Measurements from ENCODE around the gene SDHAF2.
"Not testable (repeated sequence)": the region's sequence is repeated elsewhere in the genome, so short reads cannot be mapped to it uniquely, and the experiment has no call there.

The SDHAF2 gene

DNA sequence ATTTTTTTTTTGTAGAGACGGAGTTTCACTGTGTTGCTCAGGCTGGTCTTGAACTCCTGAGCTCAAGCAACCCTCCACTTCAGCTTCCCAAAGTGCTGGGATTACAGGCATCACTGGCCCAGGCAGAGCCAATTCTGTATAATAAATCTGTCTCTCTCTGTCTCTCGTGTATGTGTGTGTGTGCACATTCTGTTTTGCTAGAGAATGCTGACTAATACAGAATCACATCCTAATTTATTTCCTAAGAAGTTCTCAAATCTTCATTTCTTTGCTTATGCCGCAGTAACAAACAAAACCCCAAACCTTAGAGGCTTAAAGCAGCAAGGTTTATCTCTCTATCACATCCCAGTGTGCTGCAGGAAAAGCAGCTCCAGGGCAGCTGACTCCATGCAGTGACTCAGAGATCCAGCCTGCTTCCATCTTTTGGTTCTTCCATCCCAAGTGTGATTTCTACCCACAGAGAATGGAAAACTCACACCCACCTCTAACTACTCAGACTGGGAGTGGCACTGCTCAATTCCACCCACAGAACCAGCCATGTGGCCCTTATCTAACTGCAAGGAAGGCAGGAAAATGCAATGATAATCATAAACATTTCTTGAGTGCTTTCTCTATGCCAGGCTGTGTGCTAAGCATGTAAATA is 43.6 kb downstream of the SDHAF2 start:
- no peak for DNase-seq (ENCODE audit: low spot score in 2 of 2)
- no peaks in the 10 kb centered on the region for H3K9me3 ChIP-seq
- H3K27me3 ChIP-seq (ENCODE audit: low read depth) = peaks cover 6% of the 10 kb centered on the region
- H3K4me1 ChIP-seq = no peaks in the 10 kb centered on the region
- H3K36me3 ChIP-seq (replicated peaks) = 0 out of 2 replicates have a peak, but pooled peaks cover 2% of the 10 kb centered on the region
- in situ Hi-C loops (cut with MboI; ENCODE audit: low sequenced_read_pairs) = loop anchor here (10.0 kb wide), 1 partner anchor 161 kb away; no protein-coding TSS in a partner anchor
- H3K4me3 ChIP-seq = no peak overlapping the region

GRCh38 chr11:61474013-61474643 is 44.2 kb downstream of the SDHAF2 start:
- H3K36me3 ChIP-seq (replicated peaks) = 0 out of 2 replicates have a peak, but pooled peaks cover 2% of the 10 kb centered on the region
- no peak for DNase-seq (ENCODE audit: low spot score in 2 of 2)
- H3K4me1 ChIP-seq = no peaks in the 10 kb centered on the region
- H3K27me3 ChIP-seq (ENCODE audit: low read depth) = peaks cover 13% of the 10 kb centered on the region
- in situ Hi-C loops (cut with MboI; ENCODE audit: low sequenced_read_pairs) = loop anchor here (10.0 kb wide), 1 partner anchor 161 kb away; no protein-coding TSS in a partner anchor
- no peak overlapping the region for H3K4me3 ChIP-seq
- no peaks in the 10 kb centered on the region for H3K9me3 ChIP-seq

- in situ Hi-C loops (cut with MboI; ENCODE audit: low sequenced_read_pairs) = loop anchor here (5.0 to 10.0 kb wide), 2 partner anchors 47 to 159 kb away; no protein-coding TSS in a partner anchor
These were observed 45.5 kb downstream of the SDHAF2 start for GRCh38 chr11:61475433-61475832.

GRCh38 chr11:61476371-61476770 is 46.4 kb downstream of the SDHAF2 start:
- in situ Hi-C loops (cut with MboI; ENCODE audit: low sequenced_read_pairs) = loop anchor here (5.0 to 10.0 kb wide), 2 partner anchors 46 to 158 kb away; no protein-coding TSS in a partner anchor
- no peak overlapping the region for H3K4me3 ChIP-seq
- peaks cover 29% of the 10 kb centered on the region for H3K27me3 ChIP-seq (ENCODE audit: low read depth)
- DNase-seq (ENCODE audit: low spot score in 2 of 2) = no peak
- H3K4me1 ChIP-seq = no peaks in the 10 kb centered on the region
- H3K36me3 ChIP-seq (replicated peaks) = 0 out of 2 replicates have a peak, but pooled peaks cover 2% of the 10 kb centered on the region
- H3K9me3 ChIP-seq = no peaks in the 10 kb centered on the region

More at GRCh38 chr11:61475433-61475832, 45.5 kb downstream of the SDHAF2 start:
- H3K27me3 ChIP-seq (ENCODE audit: low read depth) = peaks cover 20% of the 10 kb centered on the region
- H3K4me3 ChIP-seq = no peak overlapping the region
- H3K9me3 ChIP-seq = no peaks in the 10 kb centered on the region
- no peak for DNase-seq (ENCODE audit: low spot score in 2 of 2)
- H3K4me1 ChIP-seq = no peaks in the 10 kb centered on the region
- 0 out of 2 replicates have a peak, but pooled peaks cover 2% of the 10 kb centered on the region for H3K36me3 ChIP-seq (replicated peaks)

GRCh38 chr11:61477126-61477525 is 47.2 kb downstream of the SDHAF2 start:
- DNase-seq (ENCODE audit: low spot score in 2 of 2) = no peak
- no peak overlapping the region for H3K4me3 ChIP-seq
- H3K27me3 ChIP-seq (ENCODE audit: low read depth) = peaks cover 37% of the 10 kb centered on the region
- in situ Hi-C loops (cut with MboI; ENCODE audit: low sequenced_read_pairs) = loop anchor here (5.0 to 10.0 kb wide), 2 partner anchors 45 to 158 kb away; no protein-coding TSS in a partner anchor
- no peaks in the 10 kb centered on the region for H3K9me3 ChIP-seq
- no peaks in the 10 kb centered on the region for H3K4me1 ChIP-seq
- 0 out of 2 replicates have a peak, but pooled peaks cover 2% of the 10 kb centered on the region for H3K36me3 ChIP-seq (replicated peaks)

- DNase-seq (ENCODE audit: low spot score in 2 of 2) = peak in 1 of 2 experiments; percentile 72
- H3K4me1 ChIP-seq = no peaks in the 10 kb centered on the region
- H3K4me3 ChIP-seq = no peak overlapping the region
- in situ Hi-C loops (cut with MboI; ENCODE audit: low sequenced_read_pairs) = loop anchor here (5.0 to 10.0 kb wide), 2 partner anchors 45 to 157 kb away; no protein-coding TSS in a partner anchor
- peaks cover 43% of the 10 kb centered on the region for H3K27me3 ChIP-seq (ENCODE audit: low read depth)
- H3K36me3 ChIP-seq (replicated peaks) = 0 out of 2 replicates have a peak, but pooled peaks cover 2% of the 10 kb centered on the region
- H3K9me3 ChIP-seq = no peaks in the 10 kb centered on the region
These were observed 47.8 kb downstream of the SDHAF2 start for GRCh38 chr11:61477727-61478148.

GRCh38 chr11:61479360-61480058 is 49.6 kb downstream of the SDHAF2 start:
- not testable (repeated sequence) for H3K4me3 ChIP-seq; H3K9me3 ChIP-seq; DNase-seq (ENCODE audit: low spot score in 2 of 2); H3K36me3 ChIP-seq (replicated peaks); H3K4me1 ChIP-seq
- H3K27me3 ChIP-seq (ENCODE audit: low read depth) = peaks cover 58% of the 10 kb centered on the region
- in situ Hi-C loops (cut with MboI; ENCODE audit: low sequenced_read_pairs) = loop anchor here (5.0 to 10.0 kb wide), 2 partner anchors 43 to 155 kb away; no protein-coding TSS in a partner anchor

- H3K27me3 ChIP-seq (ENCODE audit: low read depth) = peaks cover 68% of the 10 kb centered on the region
- no peaks in the 10 kb centered on the region for H3K36me3 ChIP-seq (replicated peaks)
- in situ Hi-C loops (cut with MboI; ENCODE audit: low sequenced_read_pairs) = no loop called here
- H3K4me1 ChIP-seq = no peaks in the 10 kb centered on the region
- no peak overlapping the region for H3K4me3 ChIP-seq
- DNase-seq (ENCODE audit: low spot score in 2 of 2) = no peak
- no peaks in the 10 kb centered on the region for H3K9me3 ChIP-seq
These were observed 50.5 kb downstream of the SDHAF2 start for GRCh38 chr11:61480261-61480993.

DNA sequence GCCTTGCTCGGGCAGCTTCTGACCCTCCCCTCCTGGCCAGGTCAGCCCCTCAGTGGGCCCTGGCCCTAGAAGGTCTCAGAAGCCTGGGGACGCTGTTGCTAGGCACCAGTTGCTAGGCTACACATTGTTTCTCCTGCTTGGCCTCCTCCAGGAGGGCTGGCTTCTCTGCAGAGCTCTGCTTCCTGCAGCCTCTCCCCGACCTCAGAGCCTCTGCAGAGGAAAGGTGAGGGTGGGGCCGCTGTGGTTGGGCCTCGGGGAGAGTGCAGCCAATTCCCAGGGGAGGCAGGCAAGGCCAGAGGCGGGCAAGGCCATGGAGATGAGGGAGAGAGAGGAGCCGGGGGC is 51.0 kb downstream of the SDHAF2 start:
- Histone ChIP-seq H3K27me3 (ENCODE audit: low read depth) (peaks cover 73% of the 10 kb centered on the region), H3K36me3 (replicated peaks) (no peaks in the 10 kb centered on the region), H3K9me3 (no peaks in the 10 kb centered on the region), H3K4me3 (no peak overlapping the region), H3K4me1 (no peaks in the 10 kb centered on the region)
- DNase-seq (ENCODE audit: low spot score in 2 of 2) = peak in 1 of 2 experiments; percentile 66
- in situ Hi-C loops (cut with MboI; ENCODE audit: low sequenced_read_pairs) = no loop called here

DNA sequence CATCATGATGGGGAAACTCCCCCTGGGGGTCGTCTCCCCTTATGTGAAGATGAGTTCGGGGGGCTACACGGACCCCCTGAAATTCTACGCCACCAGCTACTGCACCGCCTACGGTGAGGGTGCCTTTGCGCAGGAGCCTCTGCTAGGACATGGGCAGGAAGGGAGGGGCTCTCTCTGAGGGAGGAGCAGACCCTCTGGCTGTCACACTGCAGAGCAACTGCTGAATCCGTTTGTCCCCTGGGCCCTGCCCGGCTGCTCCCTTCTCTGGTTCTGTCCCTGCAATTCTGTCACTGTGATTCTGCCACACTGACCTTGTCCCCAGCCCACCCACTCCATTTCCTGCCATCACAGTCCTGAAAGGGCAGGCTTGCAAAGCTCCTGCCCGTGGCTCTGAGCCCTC is 51.9 kb downstream of the SDHAF2 start:
- Histone ChIP-seq H3K4me1 (no peaks in the 10 kb centered on the region), H3K4me3 (no peak overlapping the region), H3K36me3 (replicated peaks) (no peaks in the 10 kb centered on the region), H3K27me3 (ENCODE audit: low read depth) (peaks cover 79% of the 10 kb centered on the region), H3K9me3 (no peaks in the 10 kb centered on the region)
- DNase-seq (ENCODE audit: low spot score in 2 of 2) = no peak
- in situ Hi-C loops (cut with MboI; ENCODE audit: low sequenced_read_pairs) = no loop called here

GRCh38 chr11:61482513-61482912 is 52.6 kb downstream of the SDHAF2 start:
- H3K4me1 ChIP-seq = no peaks in the 10 kb centered on the region
- H3K4me3 ChIP-seq = no peak overlapping the region
- peak in 1 of 2 experiments; percentile 77 for DNase-seq (ENCODE audit: low spot score in 2 of 2)
- no peaks in the 10 kb centered on the region for H3K36me3 ChIP-seq (replicated peaks)
- no peaks in the 10 kb centered on the region for H3K9me3 ChIP-seq
- in situ Hi-C loops (cut with MboI; ENCODE audit: low sequenced_read_pairs) = no loop called here
- H3K27me3 ChIP-seq (ENCODE audit: low read depth) = peaks cover 86% of the 10 kb centered on the region

GRCh38 chr11:61484541-61484940 is 54.6 kb downstream of the SDHAF2 start:
- in situ Hi-C loops (cut with MboI; ENCODE audit: low sequenced_read_pairs) = no loop called here
- H3K9me3 ChIP-seq = no peaks in the 10 kb centered on the region
- no peaks in the 10 kb centered on the region for H3K4me1 ChIP-seq
- DNase-seq (ENCODE audit: low spot score in 2 of 2) = no peak
- H3K36me3 ChIP-seq (replicated peaks) = no peaks in the 10 kb centered on the region
- H3K4me3 ChIP-seq = no peak overlapping the region
- H3K27me3 ChIP-seq (ENCODE audit: low read depth) = peaks cover 90% of the 10 kb centered on the region

DNA sequence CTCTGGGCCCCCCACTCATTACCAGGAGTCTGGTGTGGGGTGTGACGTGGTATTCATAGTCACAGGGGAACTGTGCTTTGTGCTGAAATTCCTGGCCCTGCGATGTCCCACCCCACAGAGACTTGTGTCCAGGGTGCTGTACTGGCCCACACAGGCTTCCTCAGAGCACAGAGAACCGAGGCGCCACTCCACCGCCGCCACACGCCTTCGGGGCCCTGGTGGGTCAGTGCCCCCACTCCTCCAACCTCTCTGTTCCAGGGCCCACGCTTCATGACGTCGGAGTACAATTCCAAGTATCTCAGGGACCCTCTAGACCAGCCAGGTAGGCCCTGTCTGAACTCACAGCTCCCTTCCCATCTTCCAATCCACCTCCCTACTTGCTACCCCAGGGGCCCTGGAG is 55.2 kb downstream of the SDHAF2 start:
- Histone ChIP-seq H3K4me1 (no peaks in the 10 kb centered on the region), H3K4me3 (no peak overlapping the region), H3K27me3 (ENCODE audit: low read depth) (peaks cover 93% of the 10 kb centered on the region), H3K9me3 (no peaks in the 10 kb centered on the region), H3K36me3 (replicated peaks) (no peaks in the 10 kb centered on the region)
- DNase-seq (ENCODE audit: low spot score in 2 of 2) = no peak
- in situ Hi-C loops (cut with MboI; ENCODE audit: low sequenced_read_pairs) = no loop called here

Measured in HAP-1 (cell line).